ENCODE data around the gene ENOX2. TPM values are rescaled to one million over a fixed set of nuclear protein-coding genes. Genes with fewer than 3 reads are reported as not detected.

Gene ENOX2
- total RNA-seq, 4 donors from 2014 or later, result 1.5 to 10.4 (median 4.6) TPM

DNA sequence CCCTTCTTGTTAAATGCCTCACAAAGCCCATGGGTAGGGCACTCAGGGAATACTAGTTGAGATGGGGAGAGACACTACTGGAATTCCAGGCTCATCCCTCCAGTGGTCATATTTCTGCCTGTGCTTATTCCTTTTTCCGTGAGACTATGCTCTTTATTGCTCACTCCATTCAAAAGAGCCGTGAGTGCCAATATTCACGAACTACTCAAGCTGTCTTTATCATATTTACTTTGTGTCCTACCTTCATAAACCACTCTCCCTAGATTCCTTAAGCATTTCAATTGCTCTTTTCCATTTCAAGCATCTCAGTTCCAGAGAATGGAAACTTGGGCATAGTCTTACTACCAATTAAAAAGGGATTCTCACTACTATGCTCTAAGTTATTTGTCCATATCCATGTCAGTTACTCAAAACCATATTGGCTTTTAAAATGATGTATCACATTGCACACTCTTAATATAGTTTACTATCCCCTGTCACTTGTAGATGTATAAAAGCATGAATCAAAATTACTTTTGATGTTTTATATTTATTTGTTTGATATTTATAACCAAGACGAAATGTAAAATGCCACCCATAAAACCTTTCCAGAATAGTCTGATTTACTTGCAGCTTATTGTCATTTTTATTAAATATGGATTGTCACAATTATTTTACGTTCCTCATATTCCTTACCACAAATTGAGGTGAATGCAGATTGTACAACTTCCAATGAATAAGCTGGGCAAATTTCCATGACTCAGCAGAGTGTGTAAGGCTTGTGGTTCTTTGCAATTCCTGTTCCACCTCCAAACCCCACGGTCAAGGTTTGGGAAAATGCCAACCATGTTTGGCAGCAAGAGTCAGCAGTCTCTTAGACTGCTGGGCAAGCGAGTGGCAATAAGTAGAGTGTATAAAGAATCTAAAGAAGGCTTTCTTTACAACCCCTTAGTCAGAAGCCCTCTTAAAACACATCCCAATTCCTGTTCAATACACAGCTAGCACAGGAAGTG, 24.4 kb downstream of the ENOX2 start:
- H3K36me3 ChIP-seq, result no peaks in the 10 kb centered on the region
- H3K4me1 ChIP-seq, result peaks cover 0 to 20% (median 0%) of the 10 kb centered on the region in 4 donors
- no peak overlapping the region for H3K4me3 ChIP-seq
- no peaks in the 10 kb centered on the region for H3K27me3 ChIP-seq
- TF ChIP-seq POLR2A (IDR thresholded peaks at IDR 0.05) (no peak), EP300 (IDR thresholded peaks at IDR 0.05; ENCODE audit: low read depth) (no peak), CTCF (IDR thresholded peaks at IDR 0.05) (no peak)
- intact Hi-C loops (cut with DNase I; ENCODE audit: low total_unique reads) (no loop called here), in situ Hi-C loops (cut with MboI; ENCODE audit: low pct_ligation_motif_present in 1 of 4, low pct_unique_long_range_greater_than_20kb in 1 of 4, low sequenced_read_pairs in 3 of 4) (no loop called here)
- peak; percentile 9 for DNase-seq
- 45% methylated on average over 7 of the region's 7 CpGs; no CpG with 5 or more reads in 1 of the 2 donors for WGBS, 2 donors (ENCODE audit: low coverage in 1 of 2)
- no peaks in the 10 kb centered on the region for H3K9me3 ChIP-seq
- peak overlapping the region in 1 of 4 donors; percentile 4 for H3K27ac ChIP-seq

DNA sequence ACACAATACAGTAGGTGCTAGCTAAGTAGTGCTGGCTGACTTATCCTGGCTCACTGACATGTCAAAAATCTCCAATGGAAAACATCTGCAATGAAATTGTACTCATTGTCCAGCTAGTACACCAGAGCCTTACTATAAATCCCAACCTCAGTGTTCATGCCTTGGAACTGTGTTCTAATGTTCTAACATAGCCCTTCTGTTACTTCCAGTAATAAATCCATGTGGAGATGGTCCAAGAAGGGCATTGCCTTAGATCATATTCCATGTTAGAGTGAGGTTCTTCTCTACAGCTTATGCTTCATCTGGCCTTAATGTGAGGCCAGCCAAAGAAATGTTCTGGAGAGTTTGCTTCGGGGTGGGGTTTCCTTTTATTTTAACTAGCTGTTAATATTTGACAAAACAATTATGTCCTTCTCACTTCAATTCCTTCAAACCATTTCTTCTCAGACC, 25.1 kb downstream of the ENOX2 start:
- H3K27ac ChIP-seq, result peak overlapping the region in 1 of 4 donors; percentile 4
- WGBS, 2 donors (ENCODE audit: low coverage in 1 of 2), result 32% methylated on average over 1 of the region's 1 CpG; no CpG with 5 or more reads in 1 of the 2 donors
- in situ Hi-C loops (cut with MboI; ENCODE audit: low pct_ligation_motif_present in 1 of 4, low pct_unique_long_range_greater_than_20kb in 1 of 4, low sequenced_read_pairs in 3 of 4) (no loop called here), intact Hi-C loops (cut with DNase I; ENCODE audit: low total_unique reads) (no loop called here)
- H3K36me3 ChIP-seq, result no peaks in the 10 kb centered on the region
- H3K9me3 ChIP-seq, result no peaks in the 10 kb centered on the region
- TF ChIP-seq CTCF (IDR thresholded peaks at IDR 0.05) (no peak), EP300 (IDR thresholded peaks at IDR 0.05; ENCODE audit: low read depth) (no peak), POLR2AphosphoS5 (IDR thresholded peaks at IDR 0.05) (no peak), POLR2A (IDR thresholded peaks at IDR 0.05) (no peak)
- H3K4me1 ChIP-seq, result peaks cover 0 to 20% (median 0%) of the 10 kb centered on the region in 4 donors
- H3K27me3 ChIP-seq, result no peaks in the 10 kb centered on the region
- DNase-seq, result no peak
- H3K4me3 ChIP-seq, result no peak overlapping the region

DNA sequence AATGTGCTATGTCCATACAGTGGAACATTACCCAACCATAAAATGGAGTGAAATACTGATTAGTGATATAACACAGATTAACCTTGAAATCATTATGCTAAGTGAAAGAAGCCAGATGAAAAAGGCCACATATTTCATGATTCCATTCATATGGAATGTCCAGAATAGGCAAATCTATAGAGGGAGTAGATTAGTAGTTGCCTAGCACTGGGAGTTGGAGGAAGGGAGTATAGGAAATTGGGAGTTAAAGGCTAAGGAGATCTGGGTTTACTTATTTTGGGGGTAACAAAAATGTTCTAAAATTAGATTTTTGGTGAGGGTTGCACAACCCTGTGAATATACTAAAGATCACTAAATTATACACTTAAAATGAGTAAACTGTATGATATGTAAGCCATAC, 26.8 kb downstream of the ENOX2 start:
- TF ChIP-seq EP300 (IDR thresholded peaks at IDR 0.05; ENCODE audit: low read depth) (no peak), CTCF (IDR thresholded peaks at IDR 0.05) (no peak), POLR2A (IDR thresholded peaks at IDR 0.05) (no peak), POLR2AphosphoS5 (IDR thresholded peaks at IDR 0.05) (no peak)
- in situ Hi-C loops (cut with MboI; ENCODE audit: low pct_ligation_motif_present in 1 of 4, low pct_unique_long_range_greater_than_20kb in 1 of 4, low sequenced_read_pairs in 3 of 4) (no loop called here), intact Hi-C loops (cut with DNase I; ENCODE audit: low total_unique reads) (no loop called here)
- Histone ChIP-seq H3K27ac (no peak overlapping the region), H3K27me3 (no peaks in the 10 kb centered on the region), H3K4me1 (peaks cover 0 to 20% (median 0%) of the 10 kb centered on the region in 4 donors), H3K4me3 (no peak overlapping the region), H3K36me3 (no peaks in the 10 kb centered on the region), H3K9me3 (no peaks in the 10 kb centered on the region)
- no peak for DNase-seq

- Histone ChIP-seq H3K4me3 (no peak overlapping the region), H3K27me3 (no peaks in the 10 kb centered on the region), H3K36me3 (no peaks in the 10 kb centered on the region), H3K4me1 (peaks cover 0 to 20% (median 0%) of the 10 kb centered on the region in 4 donors), H3K9me3 (no peaks in the 10 kb centered on the region), H3K27ac (no peak overlapping the region)
- 76% methylated on average over 2 of the region's 2 CpGs; no CpG with 5 or more reads in 1 of the 2 donors for WGBS, 2 donors (ENCODE audit: low coverage in 1 of 2)
- in situ Hi-C loops (cut with MboI; ENCODE audit: low pct_ligation_motif_present in 1 of 4, low pct_unique_long_range_greater_than_20kb in 1 of 4, low sequenced_read_pairs in 3 of 4) (no loop called here), intact Hi-C loops (cut with DNase I; ENCODE audit: low total_unique reads) (no loop called here)
- TF ChIP-seq EP300 (IDR thresholded peaks at IDR 0.05; ENCODE audit: low read depth), result no peak
- no peak for TF ChIP-seq CTCF (IDR thresholded peaks at IDR 0.05)
- no peak for TF ChIP-seq POLR2AphosphoS5 (IDR thresholded peaks at IDR 0.05)
- DNase-seq, result no peak
Observed at GRCh38 chrX:130874751-130875150, 28.3 kb downstream of the ENOX2 start.
